Measurements from ENCODE around the gene EVI5. TPM values are rescaled to one million over a fixed set of nuclear protein-coding genes. Genes with fewer than 3 reads are reported as not detected.

EVI5 gene
- total RNA-seq, 1 experiment from 2014 or later: 33.9 TPM

GRCh38 chr1:92709738-92710137 is 75.2 kb downstream of the EVI5 start:
- CTCF ChIA-PET: interaction anchor here (0.6 to 1.0 kb wide), 4 partner anchors 19 to 666 kb away, joined by 3 to 10 read pairs (median 4); no protein-coding TSS in a partner anchor
- intact Hi-C loops (cut with micrococcal nuclease; ENCODE audit: unreplicated experiment): no loop called here
- Mint-ChIP-seq H3K27ac (ENCODE audit: unreplicated experiment) (no peak overlapping the region), H3K36me3 (ENCODE audit: insufficient read depth, unreplicated experiment) (no peaks in the 10 kb centered on the region), H3K4me1 (ENCODE audit: low read depth, unreplicated experiment) (peaks cover 51% of the 10 kb centered on the region), H3K4me3 (ENCODE audit: low read depth, unreplicated experiment) (no peak overlapping the region), H3K27me3 (ENCODE audit: unreplicated experiment) (no peaks in the 10 kb centered on the region), H3K9me3 (ENCODE audit: low read depth, unreplicated experiment) (no peaks in the 10 kb centered on the region)
- no peak for TF ChIP-seq CTCF (IDR thresholded peaks at IDR 0.05; ENCODE audit: unreplicated experiment)
- BruUV-seq (replicated peaks): no TSS peak
- DNase-seq: peak; percentile 52

GRCh38 chr1:92708368-92708950 is 76.4 kb downstream of the EVI5 start:
- no peak for TF ChIP-seq CTCF (IDR thresholded peaks at IDR 0.05; ENCODE audit: unreplicated experiment)
- intact Hi-C loops (cut with micrococcal nuclease; ENCODE audit: unreplicated experiment): no loop called here
- Mint-ChIP-seq H3K36me3 (ENCODE audit: insufficient read depth, unreplicated experiment) (no peaks in the 10 kb centered on the region), H3K4me1 (ENCODE audit: low read depth, unreplicated experiment) (peaks cover 45% of the 10 kb centered on the region), H3K9me3 (ENCODE audit: low read depth, unreplicated experiment) (no peaks in the 10 kb centered on the region), H3K27me3 (ENCODE audit: unreplicated experiment) (no peaks in the 10 kb centered on the region), H3K4me3 (ENCODE audit: low read depth, unreplicated experiment) (no peak overlapping the region), H3K27ac (ENCODE audit: unreplicated experiment) (no peak overlapping the region)
- no peak for DNase-seq
- no TSS peak for BruUV-seq (replicated peaks)
- CTCF ChIA-PET: no interaction called here

DNA sequence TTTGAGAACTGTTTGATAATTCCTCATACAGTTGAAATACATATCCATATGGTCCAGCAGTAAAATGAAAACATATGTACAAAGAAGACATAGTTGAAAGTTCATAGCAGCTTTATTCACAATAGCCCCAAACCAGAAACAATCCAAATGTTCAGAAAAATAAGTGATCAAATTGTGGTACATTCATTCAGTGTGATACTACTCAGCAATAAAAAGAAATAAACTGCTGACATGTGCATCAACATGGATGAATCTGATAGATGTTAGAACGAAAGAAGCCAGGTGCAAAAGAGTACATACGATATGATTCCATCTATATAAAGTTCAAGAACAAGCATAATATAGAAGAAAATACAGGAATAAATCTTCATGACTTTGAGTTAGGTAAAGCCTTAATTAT is 77.2 kb downstream of the EVI5 start:
- Mint-ChIP-seq H3K9me3 (ENCODE audit: low read depth, unreplicated experiment) (no peaks in the 10 kb centered on the region), H3K4me1 (ENCODE audit: low read depth, unreplicated experiment) (peaks cover 45% of the 10 kb centered on the region), H3K4me3 (ENCODE audit: low read depth, unreplicated experiment) (no peak overlapping the region), H3K27me3 (ENCODE audit: unreplicated experiment) (no peaks in the 10 kb centered on the region), H3K36me3 (ENCODE audit: insufficient read depth, unreplicated experiment) (no peaks in the 10 kb centered on the region), H3K27ac (ENCODE audit: unreplicated experiment) (no peak overlapping the region)
- CTCF ChIA-PET: interaction anchor here (0.7 kb wide), 1 partner anchor 1138 kb away, joined by 3 read pairs; no protein-coding TSS in a partner anchor
- intact Hi-C loops (cut with micrococcal nuclease; ENCODE audit: unreplicated experiment): no loop called here
- DNase-seq: no peak
- no peak for TF ChIP-seq CTCF (IDR thresholded peaks at IDR 0.05; ENCODE audit: unreplicated experiment)
- BruUV-seq (replicated peaks): no TSS peak

GRCh38 chr1:92707292-92707691 is 77.6 kb downstream of the EVI5 start:
- H3K36me3 Mint-ChIP-seq (ENCODE audit: insufficient read depth, unreplicated experiment): no peaks in the 10 kb centered on the region
- no peak overlapping the region for H3K4me3 Mint-ChIP-seq (ENCODE audit: low read depth, unreplicated experiment)
- TF ChIP-seq CTCF (IDR thresholded peaks at IDR 0.05; ENCODE audit: unreplicated experiment): no peak
- peaks cover 44% of the 10 kb centered on the region for H3K4me1 Mint-ChIP-seq (ENCODE audit: low read depth, unreplicated experiment)
- CTCF ChIA-PET: interaction anchor here (0.7 kb wide), 1 partner anchor 1138 kb away, joined by 3 read pairs; no protein-coding TSS in a partner anchor
- no TSS peak for BruUV-seq (replicated peaks)
- intact Hi-C loops (cut with micrococcal nuclease; ENCODE audit: unreplicated experiment): no loop called here
- no peaks in the 10 kb centered on the region for H3K27me3 Mint-ChIP-seq (ENCODE audit: unreplicated experiment)
- no peak overlapping the region for H3K27ac Mint-ChIP-seq (ENCODE audit: unreplicated experiment)
- no peak for DNase-seq
- no peaks in the 10 kb centered on the region for H3K9me3 Mint-ChIP-seq (ENCODE audit: low read depth, unreplicated experiment)

Measured in Calu3 (cell line).